Measurements from ENCODE around the gene CFAP99.
"Not testable (repeated sequence)": the region's sequence is repeated elsewhere in the genome, so short reads cannot be mapped to it uniquely, and the experiment has no call there.

CFAP99 gene

GRCh38 chr4:2449511-2450392 lies 31.0 kb downstream of the CFAP99 start:
- no peak for FAIRE-seq

GRCh38 chr4:2450394-2451035 lies 31.8 kb downstream of the CFAP99 start:
- FAIRE-seq: no peak

- FAIRE-seq: no peak
These were observed 32.3 kb downstream of the CFAP99 start for GRCh38 chr4:2451036-2451520.

GRCh38 chr4:2451821-2452785 lies 33.3 kb downstream of the CFAP99 start:
- FAIRE-seq: no peak

GRCh38 chr4:2457481-2458295 lies 38.9 kb downstream of the CFAP99 start:
- FAIRE-seq: no peak

GRCh38 chr4:2458546-2459491 lies 40.1 kb downstream of the CFAP99 start:
- no peak for FAIRE-seq

GRCh38 chr4:2459589-2460349 lies 41.0 kb downstream of the CFAP99 start:
- no peak for FAIRE-seq

- FAIRE-seq: no peak
These were observed 42.6 kb downstream of the CFAP99 start for GRCh38 chr4:2461246-2461960.

- no peak for FAIRE-seq
These were observed 43.6 kb downstream of the CFAP99 start for GRCh38 chr4:2462218-2462991.

- FAIRE-seq: no peak
These were observed 44.4 kb downstream of the CFAP99 start for GRCh38 chr4:2462992-2463762.

GRCh38 chr4:2465032-2465431 lies 46.3 kb downstream of the CFAP99 start:
- FAIRE-seq: no peak

- FAIRE-seq: not testable (repeated sequence)
These were observed 46.8 kb downstream of the CFAP99 start for GRCh38 chr4:2465544-2465943.

- no peak for FAIRE-seq
These were observed 49.9 kb downstream of the CFAP99 start, which contains the start of gene RNF4 for GRCh38 chr4:2468456-2469191. RNF4 (plus strand) TSS chr4:2469106; CDS start chr4:2490494, 21,388 bp downstream.

GRCh38 chr4:2469192-2469984 lies 50.6 kb downstream of the CFAP99 start:
- no peak for FAIRE-seq

- no peak for FAIRE-seq
These were observed 52.0 kb downstream of the CFAP99 start for GRCh38 chr4:2470791-2471190.

- FAIRE-seq: no peak
These were observed 53.4 kb downstream of the CFAP99 start for GRCh38 chr4:2472187-2472586.

Data from colon (tissue), 2 donors.